Stimulated activated CD8-positive, alpha-beta memory T cell treated with anti-CD3 and anti-CD28 coated beads, Interleukin-4, amount 100 ng/mL, for 24 hours (primary cell): ENCODE data around the gene ZCCHC14.
"Not testable (repeated sequence)": the region's sequence is repeated elsewhere in the genome, so short reads cannot be mapped to it uniquely, and the experiment has no call there.

Experiments used
- DNase-seq: peaks from one replicate; pipeline ENCODE4 v3.0.0-alpha.2; 2020; ENCODE audit warnings: low read depth

ZCCHC14 gene

DNA sequence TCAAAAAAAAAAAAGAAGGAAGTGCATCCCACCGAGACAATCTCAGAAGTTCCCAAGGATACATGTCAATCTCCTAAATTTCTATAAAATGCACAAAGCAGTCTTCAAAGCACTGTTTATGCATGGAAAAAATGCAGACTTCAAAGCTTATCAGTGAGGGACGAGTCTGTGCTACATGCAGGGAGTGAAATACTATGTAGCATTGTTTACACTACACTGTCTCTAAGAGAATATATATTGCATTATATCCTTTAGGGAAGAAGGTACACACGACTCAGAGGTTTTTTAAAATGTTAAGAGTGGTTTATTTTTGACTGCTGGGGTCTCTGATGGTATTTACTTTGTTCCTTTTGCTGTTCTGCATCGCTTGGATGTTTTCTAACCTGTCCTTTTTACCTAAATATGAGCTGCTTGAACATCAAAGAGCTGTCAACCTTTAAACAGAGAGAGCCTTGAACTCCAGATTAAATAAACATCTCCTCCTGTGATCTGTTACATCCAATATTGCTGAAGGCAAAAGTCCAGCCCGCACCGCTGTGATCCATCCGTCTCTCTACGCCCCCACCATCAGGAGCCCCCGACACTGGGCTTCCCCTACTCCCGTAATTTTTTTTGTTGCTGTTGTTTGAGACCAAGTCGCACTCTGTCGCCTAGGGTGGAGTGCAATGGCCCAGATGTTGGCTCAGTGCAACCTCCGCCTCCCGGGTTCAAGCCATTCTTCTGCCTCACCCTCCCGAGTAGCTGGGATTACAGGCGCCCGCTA, 110.6 kb downstream of the ZCCHC14 start:
- DNase-seq, result no peak

DNA sequence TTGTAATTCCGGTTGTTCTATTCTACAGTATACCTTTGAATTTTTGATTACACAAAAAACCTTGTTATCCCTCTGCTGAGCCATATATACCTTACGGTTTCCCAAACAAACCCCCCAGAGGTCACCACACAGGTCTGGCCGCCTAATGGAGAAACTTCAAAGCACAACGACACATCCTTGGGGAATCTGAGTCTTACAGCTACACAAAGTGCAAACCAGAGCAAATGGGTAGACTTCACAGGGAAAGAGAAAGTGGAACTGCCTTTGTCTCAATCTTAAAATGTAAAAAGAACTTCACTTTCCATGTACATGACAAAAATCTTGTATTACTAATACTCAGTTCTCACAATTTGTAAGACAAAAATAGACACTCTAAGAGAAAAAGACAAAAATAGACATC, 111.9 kb downstream of the ZCCHC14 start:
- DNase-seq, result no peak

DNA sequence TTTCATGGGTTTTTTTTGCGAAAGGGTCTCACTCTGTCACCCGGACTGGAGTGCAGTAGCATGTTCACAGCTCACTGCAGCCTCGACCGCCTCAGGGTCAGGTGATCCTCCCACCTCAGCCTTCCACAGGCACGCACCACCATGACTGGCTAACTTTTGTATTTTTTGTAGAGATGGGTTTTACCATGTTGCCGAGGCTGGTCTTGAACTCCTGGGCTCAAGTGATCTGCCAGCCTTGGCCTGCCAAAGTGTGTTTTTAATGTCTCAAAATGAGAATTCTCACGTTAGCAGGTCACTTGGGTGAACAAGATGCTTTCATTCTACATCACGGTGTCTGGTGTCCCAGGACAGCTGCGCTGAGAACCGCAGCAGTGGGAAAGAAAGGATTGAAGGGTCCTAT, 112.4 kb downstream of the ZCCHC14 start:
- no peak for DNase-seq

DNA sequence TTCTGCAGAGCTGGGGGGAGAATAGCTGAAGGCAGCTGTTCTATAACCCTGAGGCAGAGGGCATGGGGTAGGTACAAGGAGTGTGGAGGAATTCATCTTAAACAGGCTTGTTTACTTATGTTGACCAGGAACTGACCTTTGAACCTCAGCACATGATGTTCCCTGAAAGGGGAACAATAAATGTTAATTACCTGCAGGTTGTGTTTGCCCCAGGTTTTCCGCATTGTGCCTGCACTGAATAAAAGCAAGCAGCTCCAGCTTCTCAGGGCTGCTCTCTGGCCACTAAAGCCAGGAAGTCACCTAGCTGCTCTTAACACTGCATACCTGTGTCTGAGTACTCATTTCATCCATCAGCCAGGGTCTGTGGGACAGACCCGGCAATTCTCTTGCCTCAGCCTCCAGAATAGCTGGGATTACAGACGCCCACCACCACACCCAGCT, 113.5 kb downstream of the ZCCHC14 start:
- not testable (repeated sequence) for DNase-seq

DNA sequence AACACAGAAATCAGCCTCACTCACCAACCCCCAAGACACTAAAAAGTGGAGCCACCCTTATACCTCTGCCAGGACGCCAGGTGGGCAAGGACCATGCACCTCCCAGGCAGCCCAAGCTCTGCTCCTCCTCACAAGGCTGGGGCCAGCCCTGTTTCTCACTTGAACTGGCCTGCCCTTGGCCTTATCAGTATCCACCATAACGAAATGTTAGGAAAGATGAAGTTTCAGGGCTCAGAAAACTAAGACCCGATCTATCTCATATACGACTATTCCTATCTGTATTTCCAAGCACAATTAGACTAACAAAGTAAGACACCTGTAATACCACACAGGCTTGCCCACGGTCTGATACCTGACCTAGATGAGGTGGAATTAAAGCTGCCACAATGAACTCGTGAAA, 116.2 kb downstream of the ZCCHC14 start:
- DNase-seq, result no peak

DNA sequence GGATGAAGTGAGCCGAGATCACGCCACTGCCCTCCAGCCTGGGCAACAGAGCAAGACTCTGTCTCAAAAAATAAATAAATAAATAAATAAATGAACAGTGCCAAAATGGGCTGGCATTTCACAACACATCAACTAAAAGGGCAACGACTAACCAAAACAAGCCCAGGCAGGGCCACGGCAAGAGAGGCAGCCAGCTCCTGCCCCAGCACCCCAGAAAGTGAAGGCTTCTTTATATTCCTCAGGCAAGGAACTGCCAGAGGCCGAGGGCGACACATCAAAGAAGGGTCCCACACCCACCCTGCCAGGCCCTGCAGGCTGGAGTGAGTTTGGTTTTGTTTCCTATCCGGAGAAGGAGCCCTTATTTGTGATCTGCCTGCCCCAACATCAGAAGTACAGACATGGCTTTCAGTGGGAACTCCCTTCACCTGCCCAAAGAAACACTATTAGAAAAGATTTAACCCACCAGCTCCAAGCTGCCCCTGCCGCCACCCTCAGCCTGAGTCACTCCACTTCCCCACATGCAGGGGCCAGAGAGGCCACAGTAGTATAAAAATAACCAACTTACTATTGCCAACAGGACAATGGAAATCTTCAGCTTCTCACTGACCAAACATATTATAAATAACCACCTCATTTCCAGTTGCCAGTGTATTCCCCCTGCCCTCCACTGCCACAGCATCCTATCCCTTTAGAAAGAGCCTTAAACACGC, 117.2 kb downstream of the ZCCHC14 start:
- no peak for DNase-seq

DNA sequence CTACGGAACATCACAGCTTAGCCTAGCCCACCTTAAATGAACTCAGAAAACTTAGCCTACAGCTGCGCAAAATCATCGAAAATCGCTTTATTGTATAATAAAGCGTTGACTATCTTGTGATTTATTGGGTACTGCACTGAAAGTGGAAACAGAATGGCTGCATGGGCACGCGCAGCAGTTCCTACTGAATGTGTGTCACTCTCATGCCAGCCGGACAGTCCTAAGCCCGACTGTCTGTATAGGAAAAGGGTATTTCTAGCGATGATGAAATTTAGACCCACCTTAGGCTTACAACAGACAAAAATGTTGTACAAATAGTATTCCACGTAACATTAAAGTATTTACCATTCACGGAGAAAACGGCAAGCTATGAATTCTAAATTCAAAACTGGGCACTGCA, 118.5 kb downstream of the ZCCHC14 start:
- no peak for DNase-seq

DNA sequence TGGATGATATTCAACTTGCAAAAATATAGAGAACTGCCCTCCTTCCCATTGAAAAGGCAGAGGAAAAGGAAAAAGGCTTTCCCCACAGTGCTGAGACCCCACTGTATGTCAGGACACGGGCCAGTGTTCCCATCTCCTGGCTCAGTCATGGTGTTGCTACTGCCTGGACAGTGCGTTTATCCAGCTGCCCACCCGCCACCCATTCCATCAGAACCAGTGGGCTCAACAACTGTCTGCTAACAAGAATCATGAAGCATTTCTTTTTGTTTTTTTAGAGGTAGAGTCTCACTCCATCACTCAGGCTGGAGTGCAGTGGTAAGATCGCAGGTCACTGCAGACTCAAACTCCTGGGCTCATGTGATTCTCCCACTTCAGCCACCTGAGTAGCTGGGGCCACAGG, 120.5 kb downstream of the ZCCHC14 start:
- no peak for DNase-seq

DNA sequence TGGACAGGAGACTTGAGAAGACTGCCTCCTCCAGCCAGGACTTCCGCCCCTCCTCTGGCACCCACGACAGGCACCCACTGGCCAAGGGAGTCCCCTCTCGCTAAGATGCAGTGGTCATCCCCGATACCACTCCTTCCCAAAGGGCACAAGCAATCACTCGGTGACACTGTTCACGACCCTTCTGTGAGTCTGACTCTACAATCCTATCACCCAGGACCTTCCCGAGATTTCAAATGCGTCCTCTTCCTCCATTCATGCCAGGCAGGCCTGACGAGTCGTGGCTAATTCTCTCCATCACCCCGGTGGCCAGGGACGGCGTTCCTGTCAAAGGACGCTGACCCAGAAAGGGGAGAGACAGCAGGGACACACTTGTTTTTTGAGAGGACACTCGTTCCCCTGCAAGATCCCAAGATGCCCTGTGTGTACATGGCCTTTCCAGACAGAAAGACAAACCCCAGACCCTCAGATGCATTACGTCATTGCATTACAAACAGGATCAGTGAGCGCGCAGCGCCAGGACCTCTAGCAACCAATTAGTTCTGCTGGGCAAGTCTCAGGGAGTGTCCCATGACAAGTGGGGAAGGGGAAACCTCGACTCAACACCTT, 121.5 kb downstream of the ZCCHC14 start:
- no peak for DNase-seq

DNA sequence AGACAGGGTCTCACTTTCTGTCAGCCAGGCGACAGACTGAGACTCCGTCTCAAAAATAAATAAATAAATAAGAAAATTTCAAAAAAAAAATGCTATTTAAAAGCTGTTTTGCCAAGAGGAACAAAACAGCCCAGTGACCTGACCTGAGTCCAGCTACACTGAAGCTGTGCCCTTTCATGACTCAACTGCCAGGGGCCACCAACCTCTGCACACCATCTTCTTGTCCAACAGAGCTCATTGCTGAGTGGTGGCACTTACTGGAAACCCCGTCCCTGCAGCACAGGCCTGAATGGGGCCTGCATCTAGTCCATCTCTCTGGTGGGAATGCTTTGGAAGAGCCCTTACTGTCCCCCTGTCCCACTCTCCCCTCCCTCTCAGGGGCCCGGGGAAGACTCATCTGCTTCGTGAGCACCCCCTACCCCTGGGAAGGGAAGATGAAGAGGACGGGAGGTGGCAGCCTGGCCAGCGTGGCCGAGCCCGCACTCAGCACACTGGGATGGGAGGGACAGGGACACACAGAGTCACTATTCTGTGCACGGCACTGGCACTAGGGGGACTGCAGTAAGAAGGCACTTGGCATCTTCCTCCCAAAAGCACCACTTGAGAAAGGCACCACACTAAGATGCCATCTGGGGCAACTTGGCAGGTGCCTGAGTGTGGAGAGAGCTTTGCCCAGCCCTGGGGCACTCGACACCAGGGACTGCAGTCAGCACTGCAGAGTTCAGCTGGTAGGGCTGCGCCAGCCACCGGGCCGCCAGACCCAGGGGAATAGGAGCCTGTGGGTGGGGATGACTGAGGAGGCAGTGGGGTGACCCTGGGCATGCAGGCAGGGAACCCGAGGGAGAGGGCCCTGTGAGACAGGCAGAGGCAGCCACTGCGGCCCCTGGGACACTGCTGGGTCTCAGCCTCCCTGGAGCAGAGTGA, 122.8 kb downstream of the ZCCHC14 start:
- no peak for DNase-seq

DNA sequence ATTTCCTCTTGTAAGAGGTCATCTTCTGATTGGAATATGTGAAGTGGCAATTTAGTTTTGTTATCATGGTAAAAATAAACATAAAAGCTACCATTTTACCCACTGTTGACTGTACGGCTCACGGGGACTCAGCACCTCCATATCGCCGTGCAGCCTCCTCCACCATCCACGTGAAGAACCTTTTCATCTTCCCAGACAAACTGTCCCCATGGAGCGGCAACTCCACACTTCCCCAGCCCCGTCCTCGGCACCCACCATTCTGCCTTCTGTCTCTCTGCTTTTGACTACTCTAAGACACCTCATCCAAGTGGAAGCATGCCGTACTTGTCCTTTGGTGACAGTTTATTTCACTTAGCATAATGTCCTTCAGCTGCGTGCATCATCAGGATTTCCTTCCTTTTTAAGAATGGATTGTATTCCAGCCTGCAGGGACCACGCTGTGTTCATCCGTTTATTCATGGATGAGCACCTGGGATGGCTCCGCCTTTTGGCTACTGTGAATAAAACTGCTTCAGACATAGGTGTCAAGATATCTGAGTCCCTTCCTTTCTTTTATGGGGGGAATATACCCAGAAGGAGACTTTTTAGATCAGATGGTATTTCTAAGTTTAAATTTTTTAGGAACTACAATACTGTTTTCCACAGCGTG, 123.6 kb downstream of the ZCCHC14 start:
- DNase-seq, result no peak

DNA sequence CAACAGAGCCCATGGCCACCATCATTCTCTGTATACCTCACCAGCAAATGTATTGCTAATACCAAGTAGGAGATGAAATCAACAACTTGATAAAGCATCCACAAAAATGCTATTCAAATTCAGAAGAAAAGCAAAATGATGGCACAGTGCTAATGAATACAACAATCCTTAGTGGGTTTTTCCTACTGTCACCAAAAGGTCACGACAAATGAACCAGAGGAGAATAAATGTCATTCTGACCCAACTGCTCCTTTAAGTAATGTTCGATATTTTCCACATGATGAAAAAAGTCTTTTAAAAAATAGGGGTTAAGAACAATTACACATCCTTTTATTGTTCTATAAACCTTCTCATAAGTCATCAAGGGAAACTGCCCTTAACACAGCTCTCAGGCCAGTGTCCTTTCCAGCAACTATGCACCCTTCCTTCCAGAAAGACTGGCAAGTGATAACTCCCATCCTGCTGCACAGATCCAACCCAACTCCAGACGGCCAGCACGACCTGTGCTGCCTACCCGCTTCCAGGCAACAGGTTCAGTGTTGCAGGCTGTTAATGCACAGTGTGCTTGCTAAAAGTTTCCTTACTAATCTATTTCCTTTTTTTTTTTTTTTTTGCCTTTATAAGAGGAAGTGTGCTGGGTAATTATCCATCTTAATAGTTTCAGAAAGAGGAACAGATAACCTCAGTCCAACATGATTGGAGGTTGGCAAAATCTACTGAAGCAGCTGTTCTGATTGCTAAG, 124.6 kb downstream of the ZCCHC14 start:
- DNase-seq, result no peak

DNA sequence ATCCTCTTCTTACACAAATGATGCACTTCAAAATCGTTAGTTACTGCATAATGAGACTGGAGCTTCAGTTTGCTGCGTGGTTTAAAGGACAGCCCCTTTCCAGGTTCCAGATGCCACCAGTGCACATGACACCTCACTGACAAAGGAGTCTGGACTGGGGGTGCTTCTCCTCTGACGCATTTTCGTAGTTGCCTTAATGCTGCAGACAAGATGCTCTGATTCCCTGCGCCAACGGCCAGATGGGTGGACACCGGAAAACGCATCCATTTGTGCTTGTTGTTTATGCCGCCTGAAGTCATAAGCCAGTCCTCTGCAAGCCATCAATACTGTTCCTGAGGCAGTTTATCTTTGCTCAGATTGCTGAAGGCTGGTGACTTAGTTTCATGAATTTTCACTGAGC, 125.3 kb downstream of the ZCCHC14 start:
- DNase-seq, result no peak

DNA sequence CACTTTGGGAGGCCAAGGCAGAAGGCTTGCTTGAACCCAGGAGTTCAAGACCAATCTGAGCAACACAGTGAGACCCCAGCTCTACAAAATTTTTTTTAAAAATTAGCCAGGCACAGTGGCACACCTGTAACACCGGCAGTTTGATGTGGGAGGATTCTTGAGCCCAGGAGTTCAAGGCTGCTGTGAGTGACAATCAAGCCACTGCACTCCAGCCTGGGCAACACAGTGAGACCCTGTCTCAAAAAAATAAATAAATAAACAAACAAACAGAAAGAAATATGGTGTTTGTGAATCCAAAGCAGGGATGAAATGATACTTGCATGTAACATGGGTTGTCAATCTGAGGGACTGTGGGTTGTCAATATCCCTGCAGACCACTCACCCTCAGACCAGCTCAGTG, 125.9 kb downstream of the ZCCHC14 start:
- DNase-seq, result no peak

DNA sequence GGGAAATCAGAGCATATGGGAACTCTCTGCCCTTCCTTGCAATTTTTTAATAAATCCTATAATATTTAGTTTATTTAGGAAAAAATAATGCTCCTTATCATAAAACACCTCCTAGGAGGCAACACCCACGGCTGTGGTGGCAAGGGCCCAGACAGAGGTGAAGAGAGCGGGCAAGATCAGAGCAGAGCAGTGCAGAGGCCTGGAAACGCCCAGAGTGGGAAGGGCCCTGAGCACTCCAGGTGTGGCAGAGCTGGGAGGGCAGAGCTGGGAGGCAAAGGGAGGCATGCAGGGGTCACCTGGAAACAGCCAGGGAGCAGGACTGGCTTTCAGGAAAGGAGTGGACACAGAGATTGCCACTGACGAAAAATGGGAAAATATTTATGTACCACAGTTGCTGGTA, 126.5 kb downstream of the ZCCHC14 start:
- no peak for DNase-seq

DNA sequence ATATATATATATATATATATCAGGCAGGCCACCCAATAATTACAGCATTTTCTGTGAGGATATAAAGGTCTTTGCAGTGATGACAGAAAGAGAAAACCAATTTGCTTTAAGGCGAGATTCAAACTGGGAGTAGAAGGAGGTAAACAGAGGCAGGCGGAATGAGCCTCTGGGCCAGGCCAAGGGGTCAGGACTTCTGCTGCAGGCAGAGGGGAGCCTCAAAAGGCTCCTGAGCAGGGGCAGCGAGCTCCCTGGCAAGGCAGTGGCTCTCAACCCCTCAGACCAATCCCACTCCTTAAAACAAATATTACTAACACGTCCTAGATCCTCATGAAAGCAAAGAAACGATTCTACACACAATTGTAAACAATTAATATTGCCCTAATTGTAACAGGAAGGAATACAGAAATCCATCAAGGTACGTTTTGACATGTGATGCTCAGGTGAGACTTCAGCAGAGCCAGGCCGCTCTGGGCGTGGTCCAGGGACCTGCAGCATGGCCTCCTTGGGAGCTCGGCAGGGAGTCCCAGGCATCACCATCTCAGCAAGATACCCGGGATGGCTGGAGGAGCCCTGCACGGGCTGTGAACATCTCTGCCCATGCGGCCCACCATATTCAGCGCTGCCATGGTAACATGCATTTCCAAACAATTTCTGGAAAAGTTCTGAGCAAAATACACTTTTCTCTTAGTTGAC, 127.7 kb downstream of the ZCCHC14 start:
- DNase-seq, result no peak

DNA sequence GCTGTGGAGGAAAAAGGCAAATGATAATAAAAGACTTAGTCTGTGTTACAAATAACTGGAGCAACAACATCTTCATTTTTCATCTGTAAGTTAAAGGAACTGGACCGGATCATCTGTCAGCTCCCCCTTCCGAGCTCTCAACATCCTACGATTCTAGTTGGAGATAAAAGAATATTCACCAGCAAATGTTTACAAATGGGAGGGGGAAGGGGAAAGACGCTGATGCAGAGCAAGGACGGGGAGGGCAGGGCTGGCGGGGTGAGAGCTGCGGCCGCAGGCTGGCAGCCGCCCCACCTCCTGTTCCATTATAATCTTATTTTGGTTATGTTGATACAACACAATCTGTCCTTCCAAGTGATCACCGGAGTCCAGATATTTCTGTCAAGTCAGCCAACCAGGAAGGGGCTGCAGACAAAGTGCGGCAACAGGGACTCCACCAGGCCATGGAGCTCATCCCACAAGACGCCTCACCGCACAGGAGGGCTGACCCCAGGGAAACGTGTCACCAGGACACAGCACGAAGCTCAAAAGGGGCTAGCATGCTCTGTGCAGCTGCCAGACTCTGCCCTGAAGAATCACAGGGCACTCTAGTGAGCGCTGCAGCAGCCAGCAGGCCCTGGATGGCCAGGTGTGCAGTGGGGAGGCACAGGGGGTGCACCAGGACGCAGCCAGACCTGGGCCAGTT, 128.9 kb downstream of the ZCCHC14 start:
- DNase-seq, result no peak

DNA sequence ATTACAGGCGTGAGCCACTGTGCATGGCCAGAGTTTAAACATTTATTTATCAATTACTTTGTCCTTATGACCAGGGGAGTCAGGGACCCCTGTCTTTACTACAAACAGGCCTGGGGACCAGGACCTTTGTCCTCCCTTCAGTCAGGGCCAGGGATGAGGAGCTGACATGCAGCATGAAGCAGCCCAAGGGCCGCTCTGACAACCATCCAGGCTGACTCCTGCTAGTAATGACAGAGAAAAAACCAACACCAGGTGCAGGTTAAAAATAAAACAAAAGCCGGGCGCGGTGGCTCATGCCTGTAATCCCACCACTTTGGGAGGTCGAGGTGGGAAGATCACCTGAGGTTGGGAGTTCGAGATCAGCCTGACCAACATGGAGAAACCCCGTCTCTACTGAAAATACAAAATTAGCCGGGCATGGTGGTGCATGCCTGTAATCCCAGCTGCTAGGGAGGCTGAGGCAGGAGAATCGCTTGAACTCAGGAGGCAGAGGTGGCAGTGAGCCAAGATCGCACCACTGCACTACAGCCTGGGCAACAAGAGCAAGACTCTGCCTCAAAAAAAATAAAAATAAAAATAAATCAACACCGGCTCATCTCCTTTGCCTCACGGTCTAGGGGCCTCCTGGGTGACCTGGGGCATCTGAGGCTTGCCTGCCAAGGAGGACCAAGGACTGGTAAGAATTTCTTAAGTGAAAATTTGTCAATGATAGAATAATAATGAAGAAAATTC, 129.8 kb downstream of the ZCCHC14 start:
- not testable (repeated sequence) for DNase-seq
